SU-DHL-6 (cell line): ENCODE data around the gene UBR3.

ENCODE experiments used
- CTCF ChIP-seq: fragments of 200-600 bp; sonication (generic); IDR thresholded peaks from one replicate; pipeline ENCODE4 v1.5.1; 2017; ENCODE audit warnings: antibody characterized with exemption, mild to moderate bottlenecking, low read length, moderate library complexity; ENCODE audit not compliant: insufficient read depth, poor library complexity, severe bottlenecking
- EZH2phosphoT487 ChIP-seq: fragments of 200-600 bp; sonication (generic), shearing (Covaris generic); conservative IDR thresholded peaks from 2 replicates; pipeline ENCODE4 v1.6.1; 2018; ENCODE audit warnings: mild to moderate bottlenecking, antibody characterized with exemption, low read length, moderate library complexity, mixed read lengths

- TF ChIP-seq CTCF, result no peak
- TF ChIP-seq EZH2phosphoT487, result no peak
Observed at GRCh38 chr2:170047331-170048065, 220.2 kb downstream of the UBR3 start.
